Rectal smooth muscle tissue (tissue), 1 donor: Measurements from ENCODE around the gene MICU2.

Source experiments
- H3K27ac ChIP-seq: one replicate; pipeline ENCODE4 v1.7.0; 2013; ENCODE audit warnings: low read depth, low read length, inconsistent platforms
- H3K27me3 ChIP-seq: one replicate; pipeline ENCODE4 v1.7.0; 2013; ENCODE audit warnings: low read length; ENCODE audit not compliant: control insufficient read depth, insufficient read depth
- H3K36me3 ChIP-seq: one replicate; pipeline ENCODE4 v1.7.0; 2013; ENCODE audit warnings: low read length; ENCODE audit not compliant: control insufficient read depth, insufficient read depth
- H3K4me1 ChIP-seq: one replicate; pipeline ENCODE4 v1.7.0; 2013; ENCODE audit warnings: low read length; ENCODE audit not compliant: control insufficient read depth, insufficient read depth
- H3K4me3 ChIP-seq: one replicate; pipeline ENCODE4 v1.7.0; 2013; ENCODE audit warnings: low read length
- H3K9ac ChIP-seq: one replicate; pipeline ENCODE4 v1.7.0; 2013; ENCODE audit warnings: low read length

MICU2 gene

GRCh38 chr13:21516805-21517204 is 87.2 kb downstream of the MICU2 start:
- Histone ChIP-seq H3K4me1 (no peaks in the 10 kb centered on the region), H3K27ac (no peak overlapping the region), H3K27me3 (no peaks in the 10 kb centered on the region), H3K9ac (no peak overlapping the region), H3K36me3 (peaks cover 3% of the 10 kb centered on the region), H3K4me3 (no peak overlapping the region)

GRCh38 chr13:21511849-21512248 is 92.1 kb downstream of the MICU2 start:
- no peak overlapping the region for H3K27ac ChIP-seq
- H3K36me3 ChIP-seq: peaks cover 6% of the 10 kb centered on the region
- no peak overlapping the region for H3K4me3 ChIP-seq
- H3K9ac ChIP-seq: no peak overlapping the region
- no peaks in the 10 kb centered on the region for H3K27me3 ChIP-seq
- H3K4me1 ChIP-seq: no peaks in the 10 kb centered on the region

GRCh38 chr13:21504379-21504778 is 99.6 kb downstream of the MICU2 start:
- Histone ChIP-seq H3K36me3 (peaks cover 3% of the 10 kb centered on the region), H3K27ac (no peak overlapping the region), H3K4me3 (no peak overlapping the region)

GRCh38 chr13:21501686-21502085 is 102.3 kb downstream of the MICU2 start:
- no peaks in the 10 kb centered on the region for H3K4me1 ChIP-seq
- no peak overlapping the region for H3K9ac ChIP-seq
- H3K27ac ChIP-seq: no peak overlapping the region
- no peaks in the 10 kb centered on the region for H3K27me3 ChIP-seq
- no peak overlapping the region for H3K4me3 ChIP-seq
- peaks cover 3% of the 10 kb centered on the region for H3K36me3 ChIP-seq

More at GRCh38 chr13:21504379-21504778, 99.6 kb downstream of the MICU2 start:
- Histone ChIP-seq H3K9ac (no peak overlapping the region), H3K27me3 (no peaks in the 10 kb centered on the region), H3K4me1 (no peaks in the 10 kb centered on the region)

- H3K27me3 ChIP-seq: no peaks in the 10 kb centered on the region
- H3K27ac ChIP-seq: no peak overlapping the region
- no peak overlapping the region for H3K9ac ChIP-seq
- no peak overlapping the region for H3K4me3 ChIP-seq
- H3K4me1 ChIP-seq: no peaks in the 10 kb centered on the region
- H3K36me3 ChIP-seq: peaks cover 3% of the 10 kb centered on the region
Measured at GRCh38 chr13:21486322-21486721, 117.6 kb downstream of the MICU2 start.

- Histone ChIP-seq H3K27me3 (no peaks in the 10 kb centered on the region), H3K4me3 (no peak overlapping the region), H3K9ac (no peak overlapping the region), H3K4me1 (no peaks in the 10 kb centered on the region), H3K27ac (no peak overlapping the region), H3K36me3 (no peaks in the 10 kb centered on the region)
Measured at GRCh38 chr13:21483748-21484147, 120.2 kb downstream of the MICU2 start.

- Histone ChIP-seq H3K4me3 (no peak overlapping the region), H3K27me3 (no peaks in the 10 kb centered on the region), H3K27ac (no peak overlapping the region), H3K9ac (no peak overlapping the region), H3K36me3 (no peaks in the 10 kb centered on the region), H3K4me1 (no peaks in the 10 kb centered on the region)
Measured at GRCh38 chr13:21481359-21481758, 122.6 kb downstream of the MICU2 start.

GRCh38 chr13:21478881-21479808 is 124.8 kb downstream of the MICU2 start:
- peak overlapping the region; percentile 20 for H3K4me3 ChIP-seq
- H3K27ac ChIP-seq: no peak overlapping the region
- H3K4me1 ChIP-seq: no peaks in the 10 kb centered on the region
- H3K27me3 ChIP-seq: no peaks in the 10 kb centered on the region
- no peaks in the 10 kb centered on the region for H3K36me3 ChIP-seq
- H3K9ac ChIP-seq: no peak overlapping the region

- Histone ChIP-seq H3K4me1 (no peaks in the 10 kb centered on the region), H3K4me3 (peak overlapping the region; percentile 56), H3K27ac (no peak overlapping the region), H3K36me3 (no peaks in the 10 kb centered on the region), H3K27me3 (no peaks in the 10 kb centered on the region), H3K9ac (no peak overlapping the region)
Measured at GRCh38 chr13:21476893-21477472, 127.0 kb downstream of the MICU2 start.

- H3K36me3 ChIP-seq: no peaks in the 10 kb centered on the region
- H3K4me3 ChIP-seq: no peak overlapping the region
- H3K27ac ChIP-seq: no peak overlapping the region
- H3K9ac ChIP-seq: no peak overlapping the region
- H3K4me1 ChIP-seq: no peaks in the 10 kb centered on the region
- no peaks in the 10 kb centered on the region for H3K27me3 ChIP-seq
Measured at GRCh38 chr13:21475115-21475514, 128.9 kb downstream of the MICU2 start.

- Histone ChIP-seq H3K36me3 (no peaks in the 10 kb centered on the region), H3K9ac (no peak overlapping the region), H3K27ac (no peak overlapping the region), H3K4me3 (no peak overlapping the region), H3K27me3 (no peaks in the 10 kb centered on the region), H3K4me1 (no peaks in the 10 kb centered on the region)
Measured at GRCh38 chr13:21470785-21471184, 133.2 kb downstream of the MICU2 start.

- no peak overlapping the region for H3K4me3 ChIP-seq
- no peak overlapping the region for H3K27ac ChIP-seq
- no peaks in the 10 kb centered on the region for H3K36me3 ChIP-seq
- no peak overlapping the region for H3K9ac ChIP-seq
- H3K27me3 ChIP-seq: no peaks in the 10 kb centered on the region
- no peaks in the 10 kb centered on the region for H3K4me1 ChIP-seq
Measured at GRCh38 chr13:21466527-21466926, 137.4 kb downstream of the MICU2 start.
